Effector CD8-positive, alpha-beta T cell (primary cell): Measurements from ENCODE around the gene ANXA10.
"Not testable (repeated sequence)": the region's sequence is repeated elsewhere in the genome, so short reads cannot be mapped to it uniquely, and the experiment has no call there.

Experiments used
- DNase-seq: peaks from one replicate; lab custom pipeline; 2025; lab: John Stamatoyannopoulos, UW

Gene ANXA10

GRCh38 chr4:168162604-168163003 lies 70.3 kb downstream of the ANXA10 start:
- DNase-seq: no peak

- no peak for DNase-seq
These were observed 70.8 kb downstream of the ANXA10 start for GRCh38 chr4:168163106-168163505.

GRCh38 chr4:168164045-168164444 lies 71.7 kb downstream of the ANXA10 start:
- no peak for DNase-seq

DNA sequence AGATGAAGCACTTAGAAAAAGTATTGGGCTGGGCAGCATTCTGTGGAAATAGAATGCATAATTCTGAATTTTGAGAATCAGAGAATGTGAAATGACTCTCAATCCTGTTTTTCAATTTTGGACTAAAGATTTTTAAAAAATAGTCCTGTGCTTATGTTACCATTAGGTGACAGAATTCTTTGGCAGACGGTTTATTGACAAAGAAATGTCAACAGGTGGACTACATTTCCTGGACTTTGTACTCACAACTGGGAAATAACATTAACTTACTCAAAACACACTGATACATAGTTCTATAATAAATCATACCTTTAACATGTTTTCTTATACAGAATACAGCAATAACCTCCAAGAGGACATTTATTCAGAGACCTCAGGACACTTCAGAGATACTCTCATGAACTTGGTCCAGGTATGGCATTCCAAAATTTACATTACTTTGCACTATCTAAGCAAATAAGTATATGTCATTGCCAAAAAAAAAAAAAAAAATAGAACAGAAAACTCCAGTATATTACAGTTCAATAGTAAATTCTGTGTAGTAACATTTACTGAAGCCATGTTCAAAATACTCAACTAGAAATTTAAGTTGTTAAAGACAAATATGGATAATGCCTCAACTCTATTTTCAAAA lies 72.7 kb downstream of the ANXA10 start:
- no peak for DNase-seq

- DNase-seq: no peak
These were observed 75.5 kb downstream of the ANXA10 start for GRCh38 chr4:168167714-168168284.

- DNase-seq: no peak
These were observed 82.0 kb downstream of the ANXA10 start for GRCh38 chr4:168174308-168174707.

- no peak for DNase-seq
These were observed 85.3 kb downstream of the ANXA10 start for GRCh38 chr4:168177546-168178149.

- no peak for DNase-seq
These were observed 91.6 kb downstream of the ANXA10 start for GRCh38 chr4:168183717-168184571.

DNA sequence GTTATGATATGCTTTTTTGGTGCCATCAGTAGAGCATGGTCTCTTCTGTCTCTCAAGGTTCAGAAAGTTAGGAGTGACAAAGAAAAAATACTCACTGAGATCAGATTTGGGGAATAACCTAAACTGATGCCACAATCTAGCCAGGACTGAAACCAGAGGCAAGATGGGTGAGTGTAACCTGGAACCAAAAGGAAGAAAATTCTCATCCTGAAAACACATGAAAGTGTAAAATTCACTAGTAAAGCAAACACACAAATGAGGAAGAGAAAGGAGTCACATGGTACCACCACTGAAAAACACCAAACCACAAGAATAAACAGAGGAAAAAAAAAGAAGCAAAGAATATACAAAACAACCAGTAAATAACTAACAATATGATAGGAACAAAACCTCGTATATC lies 96.4 kb downstream of the ANXA10 start:
- DNase-seq: no peak

DNA sequence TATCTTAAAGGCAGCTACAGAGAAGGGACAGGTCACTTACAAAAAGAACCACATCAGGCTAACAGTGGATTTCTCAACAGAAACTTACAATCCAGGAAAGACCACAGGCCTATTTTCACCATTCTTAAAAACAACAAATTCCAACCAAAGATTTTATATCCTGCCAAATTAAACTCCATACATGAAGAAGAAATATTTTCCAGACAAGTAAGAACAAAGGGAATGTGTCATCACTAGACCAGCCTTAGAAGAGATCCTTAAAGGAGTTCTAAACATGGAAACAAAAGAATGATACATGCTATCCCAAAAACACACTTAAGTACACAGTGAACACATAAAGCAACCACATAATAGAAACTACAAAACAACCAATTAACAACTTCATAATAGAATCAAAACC lies 105.6 kb downstream of the ANXA10 start:
- no peak for DNase-seq

- DNase-seq: no peak
These were observed 107.1 kb downstream of the ANXA10 start for GRCh38 chr4:168199260-168199957.

GRCh38 chr4:168200685-168201084 lies 108.3 kb downstream of the ANXA10 start:
- DNase-seq: no peak

DNA sequence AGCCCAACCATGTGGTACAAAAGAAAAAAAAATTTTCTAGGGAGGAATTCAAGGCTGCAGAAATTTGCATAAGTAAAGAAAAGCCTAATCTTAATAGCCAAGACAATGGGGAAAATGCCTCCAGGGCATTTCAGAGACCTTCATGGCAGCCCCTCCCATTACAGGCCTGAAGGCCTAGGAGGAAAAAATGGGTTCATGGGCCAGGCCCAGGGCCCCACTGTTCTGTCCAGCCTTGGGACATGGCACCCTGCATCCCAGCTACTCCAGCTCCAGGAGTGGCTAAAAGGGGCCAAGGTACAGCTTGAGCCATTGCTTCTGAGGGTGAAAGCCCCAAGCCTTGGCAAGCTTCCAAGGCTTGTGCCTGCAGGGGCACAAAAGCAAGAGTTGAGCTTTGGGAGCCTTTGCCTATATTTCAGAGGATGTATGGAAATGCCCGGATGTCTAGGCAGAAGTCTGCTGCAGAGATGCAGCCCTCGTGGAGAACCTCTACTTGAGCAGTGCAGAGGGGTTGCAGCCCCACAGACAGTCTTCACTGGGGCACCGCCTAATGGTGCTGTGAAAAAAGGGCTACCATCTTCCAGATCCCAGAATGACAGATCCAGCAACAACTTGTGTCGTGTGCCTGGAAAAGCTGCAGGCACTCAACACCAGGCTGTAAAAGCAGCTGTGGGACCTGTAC lies 111.0 kb downstream of the ANXA10 start:
- DNase-seq: no peak

- no peak for DNase-seq
These were observed 116.7 kb downstream of the ANXA10 start for GRCh38 chr4:168208957-168209614.

DNA sequence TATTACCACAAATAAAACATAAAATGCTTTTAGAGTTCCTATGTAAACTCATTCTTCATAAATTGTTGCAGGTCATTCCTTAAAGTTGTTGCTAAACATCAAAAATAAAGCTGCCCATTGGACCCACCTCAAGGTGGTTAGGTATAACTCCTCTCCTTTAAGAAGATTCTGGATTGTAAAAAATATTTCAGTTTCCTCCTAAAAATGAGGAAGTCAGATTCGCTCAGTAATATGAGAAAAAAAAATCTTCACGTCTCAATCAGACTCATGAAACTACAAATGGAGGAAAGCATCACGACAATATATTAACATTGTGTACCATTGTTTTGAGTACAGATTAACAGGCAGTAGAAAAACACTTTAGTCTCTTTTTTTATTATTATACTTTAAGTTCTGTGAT lies 120.3 kb downstream of the ANXA10 start:
- DNase-seq: no peak

GRCh38 chr4:168213511-168213910 lies 121.2 kb downstream of the ANXA10 start:
- not testable (repeated sequence) for DNase-seq

DNA sequence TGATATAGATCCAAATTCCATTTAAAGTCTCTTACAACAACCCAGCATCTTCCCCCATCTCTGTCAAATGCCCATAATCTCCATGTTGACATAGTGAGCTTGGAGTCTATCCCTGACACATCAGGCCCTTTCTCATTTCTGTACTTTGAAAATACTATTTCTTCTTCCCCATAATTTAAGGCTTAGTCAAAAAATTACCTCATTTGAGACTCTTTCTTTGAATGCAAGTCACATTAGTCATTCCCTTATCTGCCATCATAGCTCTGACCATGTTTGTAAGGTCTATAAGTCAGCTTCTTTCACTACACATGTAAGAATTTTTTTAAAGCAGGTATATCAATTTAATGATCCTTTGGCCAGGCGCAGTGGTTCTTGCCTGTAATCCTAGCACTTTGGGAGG lies 126.3 kb downstream of the ANXA10 start:
- DNase-seq: no peak

- no peak for DNase-seq
These were observed 128.6 kb downstream of the ANXA10 start for GRCh38 chr4:168220893-168221292.

GRCh38 chr4:168221301-168221700 lies 129.0 kb downstream of the ANXA10 start:
- no peak for DNase-seq
